SK-N-SH (cell line): Measurements from ENCODE around the gene NEURL1. TPM values are rescaled to one million over a fixed set of nuclear protein-coding genes. Genes with fewer than 3 reads are reported as not detected.

Experiments
- CTCF ChIA-PET: fragments of 300-600, 350-600 bp; formaldehyde crosslinking; extraction: SDS; loops from one replicate; lab custom pipeline; 2021; lab: Yijun Ruan, JAX
- POLR2A ChIA-PET: fragments of 350-600 bp; sonication (Branson Sonifier 250); formaldehyde crosslinking; extraction: SDS; loops from one replicate; lab custom pipeline; 2020; ENCODE audit warnings: antibody characterized with exemption, inconsistent platforms; lab: Yijun Ruan, JAX
- DNase-seq: peaks from one replicate; pipeline ENCODE4 v3.0.0; 2012
- H2AFZ ChIP-seq: fragments of 200-600 bp; sonication (generic); 2 replicates; pipeline ENCODE4 v1.8.1; 2016; ENCODE audit warnings: antibody characterized with exemption, mild to moderate bottlenecking, low read depth
- H3F3A ChIP-seq: fragments of 200-600 bp; sonication (generic); replicated peaks from 2 replicates; pipeline ENCODE3; 2016; ENCODE audit warnings: antibody characterized with exemption, mild to moderate bottlenecking; ENCODE audit not compliant: insufficient read depth
- H3K27ac ChIP-seq, 2 experiments: fragments of 200-500 bp in 1 of 2; fragments of 200-600 bp in 1 of 2; sonication (Bioruptor generic) in 1 of 2; sonication (generic), shearing (Covaris generic) in 1 of 2; 2 replicates each; pipeline versions ENCODE4 v1.5.1 to v1.6.1; 2014 to 2016; ENCODE audit warnings: low read depth in 2 of 2, inconsistent platforms in 1 of 2, low read length in 1 of 2, mild to moderate bottlenecking in 1 of 2, mixed read lengths in 1 of 2
- H3K27me3 ChIP-seq: fragments of 200-600 bp; sonication (generic), shearing (Covaris generic); 2 replicates; pipeline ENCODE4 v1.6.1; 2016; ENCODE audit warnings: mixed run types; ENCODE audit not compliant: insufficient read depth
- H3K36me3 ChIP-seq, 2 experiments: fragments of 200-500 bp in 1 of 2; fragments of 200-600 bp in 1 of 2; sonication (Bioruptor generic) in 1 of 2; sonication (generic) in 1 of 2; replicated peaks in 1 of 2; 2 replicates each; pipeline versions ENCODE3 to v1.5.1; 2014 to 2016; ENCODE audit warnings: low read length in 1 of 2, mild to moderate bottlenecking in 1 of 2; ENCODE audit not compliant: insufficient read depth in 2 of 2, control insufficient read depth in 1 of 2
- H3K4me1 ChIP-seq, 2 experiments: fragments of 200-500 bp in 1 of 2; fragments of 200-600 bp in 1 of 2; sonication (Bioruptor generic) in 1 of 2; sonication (generic), shearing (Covaris generic) in 1 of 2; 2 replicates each; pipeline versions ENCODE4 v1.5.1 to v1.6.1; 2014 to 2016; ENCODE audit warnings: low read depth in 1 of 2, low read length in 1 of 2, mixed run types in 1 of 2; ENCODE audit not compliant: insufficient read depth in 2 of 2, control insufficient read depth in 1 of 2
- H3K4me2 ChIP-seq: fragments of 200-600 bp; sonication (generic), shearing (Covaris generic); 2 replicates; pipeline ENCODE4 v1.6.1; 2017; ENCODE audit warnings: mixed run types
- H3K4me3 ChIP-seq, 2 experiments: fragments of 200-500 bp in 1 of 2; fragments of 200-600 bp in 1 of 2; sonication (Bioruptor generic) in 1 of 2; sonication (generic), shearing (Covaris generic) in 1 of 2; 2 replicates each; pipeline versions ENCODE4 v1.5.1 to v1.8.1; 2014 to 2016; ENCODE audit warnings: low read depth in 2 of 2, inconsistent platforms in 1 of 2, low read length in 1 of 2, mild to moderate bottlenecking in 1 of 2, mixed read lengths in 1 of 2, moderate library complexity in 1 of 2
- H3K79me2 ChIP-seq: fragments of 200-600 bp; sonication (generic); 2 replicates; pipeline ENCODE4 v1.8.1; 2017; ENCODE audit warnings: mild to moderate bottlenecking; ENCODE audit not compliant: insufficient read depth
- H3K9ac ChIP-seq: fragments of 200-600 bp; sonication (generic); 2 replicates; pipeline ENCODE4 v1.6.1; 2017; ENCODE audit warnings: mixed run types
- H3K9me2 ChIP-seq: fragments of 200-600 bp; sonication (generic); 2 replicates; pipeline ENCODE4 v1.6.1; 2017; ENCODE audit warnings: mixed run types
- H3K9me3 ChIP-seq: fragments of 200-600 bp; sonication (generic); 2 replicates; pipeline ENCODE4 v1.6.1; 2017; ENCODE audit warnings: mixed run types, mild to moderate bottlenecking, moderate library complexity
- H4K20me1 ChIP-seq: fragments of 200-600 bp; sonication (generic); 2 replicates; pipeline ENCODE4 v1.6.1; 2017; ENCODE audit warnings: mild to moderate bottlenecking, mixed run types; ENCODE audit not compliant: insufficient read depth
- CHD2 ChIP-seq: fragments of 150-350 bp; IDR thresholded peaks from 2 replicates; pipeline ENCODE4 v1.6.1; 2018; ENCODE audit warnings: low read length; ENCODE audit not compliant: partially characterized antibody
- CTCF ChIP-seq: fragments of 200-600 bp; sonication (generic); IDR thresholded peaks from 2 replicates; pipeline ENCODE4 v1.6.1; 2017; ENCODE audit warnings: antibody characterized with exemption, mild to moderate bottlenecking, moderate library complexity
- ELF1 ChIP-seq: IDR thresholded peaks from 2 replicates; pipeline ENCODE4 v1.4.0; 2012
- EP300 ChIP-seq, 2 experiments: IDR thresholded peaks; 2 replicates each; pipeline versions ENCODE4 v1.4.0 to v1.6.1; 2012; ENCODE audit warnings: borderline replicate concordance in 1 of 2, low read depth in 1 of 2, low read length in 1 of 2
- EZH2phosphoT487 ChIP-seq: fragments of 200-600 bp; sonication (generic); IDR thresholded peaks from 2 replicates; pipeline ENCODE4 v1.6.1; 2017; ENCODE audit warnings: low read depth, mixed run types, mild to moderate bottlenecking, antibody characterized with exemption, moderate library complexity, borderline replicate concordance
- FOXJ3 ChIP-seq: sonication (generic); formaldehyde crosslinking; IDR thresholded peaks from 2 replicates; pipeline ENCODE4 v1.5.1; 2020; ENCODE audit warnings: mild to moderate bottlenecking, missing genetic modification reagents
- FOXM1 ChIP-seq: IDR thresholded peaks from 2 replicates; pipeline ENCODE4 v1.4.0; 2012; ENCODE audit warnings: low read depth, mild to moderate bottlenecking
- MXI1 ChIP-seq: IDR thresholded peaks from 2 replicates; pipeline ENCODE4 v1.6.1; 2012; ENCODE audit warnings: mild to moderate bottlenecking, low read depth, low read length, improper control_type of control experiment
- NRF1 ChIP-seq: IDR thresholded peaks from 2 replicates; pipeline ENCODE4 v1.6.1; 2012; ENCODE audit warnings: low read depth, mild to moderate bottlenecking, low read length
- RAD21 ChIP-seq: IDR thresholded peaks from 2 replicates; pipeline ENCODE4 v1.6.1; 2012; ENCODE audit warnings: mild to moderate bottlenecking, low read length
- RCOR1 ChIP-seq: fragments of 150-350 bp; IDR thresholded peaks from 2 replicates; pipeline ENCODE4 v1.6.1; 2017; ENCODE audit warnings: antibody characterized with exemption, low read length
- REST ChIP-seq: IDR thresholded peaks from 2 replicates; pipeline ENCODE4 v1.6.1; 2012; ENCODE audit warnings: mild to moderate bottlenecking, low read depth, low read length, moderate library complexity
- RFX5 ChIP-seq: IDR thresholded peaks from 2 replicates; pipeline ENCODE4 v1.6.1; 2012; ENCODE audit warnings: mild to moderate bottlenecking, improper control_type of control experiment, low read length
- TCF12 ChIP-seq: IDR thresholded peaks from 2 replicates; pipeline ENCODE4 v1.4.0; 2012
- TEAD4 ChIP-seq: IDR thresholded peaks from 2 replicates; pipeline ENCODE4 v1.4.0; 2012; ENCODE audit warnings: mild to moderate bottlenecking, borderline replicate concordance; ENCODE audit not compliant: insufficient read depth
- USF1 ChIP-seq: IDR thresholded peaks from 2 replicates; pipeline ENCODE4 v1.4.0; 2012; ENCODE audit warnings: low read depth, borderline replicate concordance
- YY1 ChIP-seq: IDR thresholded peaks from 2 replicates; pipeline ENCODE4 v1.4.0; 2012; ENCODE audit warnings: low read depth, mild to moderate bottlenecking
- WGBS: methylation state at CpG from one replicate; pipeline ENCODE4 v1.1.6; 2017; ENCODE audit warnings: low lambda C conversion rate; 5-methylcytosine and 5-hydroxymethylcytosine counted together
- polyA plus RNA-seq, 3 experiments: library from polyadenylated mRNA; depleted of rRNA; stranded (reverse); fragments of >200 nt; gene quantifications; 2 replicates each; pipeline ENCODE4 v1.2.3, GENCODE V29; 2012
- TF ChIP-seq, protein P1 (sequence below): IDR thresholded peaks from 2 replicates; pipeline ENCODE4 v1.4.0; 2012; ENCODE audit warnings: low read depth, borderline replicate concordance

NEURL1 gene
- polyA plus RNA-seq, 1 of the 3 experiments (the other 2 are of a cell fraction) = 0.05 TPM

- Histone ChIP-seq H3K4me1 (peaks cover 6 to 32% of the 10 kb centered on the region in 2 experiments; a peak in 3 of 4 replicates), H3K4me2 (no peak overlapping the region), H3K9ac (no peak overlapping the region), H3K36me3 (no peaks in the 10 kb centered on the region), H3F3A (peaks cover 5% of the 10 kb centered on the region), H3K4me3 (no peak overlapping the region), H4K20me1 (no peaks in the 10 kb centered on the region), H3K27me3 (peaks cover 13% of the 10 kb centered on the region), H3K9me3 (no peaks in the 10 kb centered on the region), H3K79me2 (no peaks in the 10 kb centered on the region), H3K27ac (peak overlapping the region in 1 of 2 experiments; percentile 39; a peak in 2 of 4 replicates), H2AFZ (no peak overlapping the region), H3K9me2 (no peaks in the 10 kb centered on the region)
- ChIA-PET POLR2A (no interaction called here), CTCF (interaction anchor here (0.7 to 1.9 kb wide), 4 partner anchors 14 to 57 kb away, joined by 3 to 8 read pairs (median 4); partner anchors contain the start of gene NEURL1)
- TF ChIP-seq ELF1 (no peak), CHD2 (no peak), FOXM1 (no peak), YY1 (no peak), CTCF (peak; percentile 11; the same call in 1 of the 2 replicates), TEAD4 (no peak), EP300 (IDR thresholded peaks at IDR 0.05; ENCODE audit: borderline replicate concordance in 1 of 2, low read depth in 1 of 2, low read length in 1 of 2) (peak in 1 of 2 experiments; percentile 41; a peak in 1 of 4 replicates), RAD21 (peak; percentile 12; the same call in 1 of the 2 replicates), NRF1 (no peak), TCF12 (no peak), FOXJ3 (CRISPR knock-in tag) (no peak), REST (no peak), MXI1 (no peak), RFX5 (no peak), EZH2phosphoT487 (no peak), RCOR1 (peak; percentile 35; the same call in 1 of the 2 replicates), USF1 (no peak)
- TF ChIP-seq, protein P1, sequence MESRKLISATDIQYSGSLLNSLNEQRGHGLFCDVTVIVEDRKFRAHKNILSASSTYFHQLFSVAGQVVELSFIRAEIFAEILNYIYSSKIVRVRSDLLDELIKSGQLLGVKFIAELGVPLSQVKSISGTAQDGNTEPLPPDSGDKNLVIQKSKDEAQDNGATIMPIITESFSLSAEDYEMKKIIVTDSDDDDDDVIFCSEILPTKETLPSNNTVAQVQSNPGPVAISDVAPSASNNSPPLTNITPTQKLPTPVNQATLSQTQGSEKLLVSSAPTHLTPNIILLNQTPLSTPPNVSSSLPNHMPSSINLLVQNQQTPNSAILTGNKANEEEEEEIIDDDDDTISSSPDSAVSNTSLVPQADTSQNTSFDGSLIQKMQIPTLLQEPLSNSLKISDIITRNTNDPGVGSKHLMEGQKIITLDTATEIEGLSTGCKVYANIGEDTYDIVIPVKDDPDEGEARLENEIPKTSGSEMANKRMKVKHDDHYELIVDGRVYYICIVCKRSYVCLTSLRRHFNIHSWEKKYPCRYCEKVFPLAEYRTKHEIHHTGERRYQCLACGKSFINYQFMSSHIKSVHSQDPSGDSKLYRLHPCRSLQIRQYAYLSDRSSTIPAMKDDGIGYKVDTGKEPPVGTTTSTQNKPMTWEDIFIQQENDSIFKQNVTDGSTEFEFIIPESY = no peak
- 57% methylated on average over 9 of the region's 10 CpGs for WGBS
- DNase-seq = peak; percentile 66
Measured at GRCh38 chr10:103507235-103508191, 14.0 kb downstream of the NEURL1 start.
